AG08396 (cell line): ENCODE results near the gene ANKH.

Experiments used
- DNase-seq: peaks from one replicate; pipeline ENCODE4 v3.0.0; 2012; ENCODE audit warnings: low spot score, mixed read lengths

ANKH gene

GRCh38 chr5:14685757-14686156, 185.8 kb downstream of the ANKH start:
- DNase-seq = peak; percentile 56

- DNase-seq = no peak
Measured at GRCh38 chr5:14684757-14685156, 186.8 kb downstream of the ANKH start.

GRCh38 chr5:14683906-14684455, 187.6 kb downstream of the ANKH start:
- DNase-seq = no peak

GRCh38 chr5:14681236-14681752, 190.3 kb downstream of the ANKH start:
- no peak for DNase-seq

- no peak for DNase-seq
Measured at GRCh38 chr5:14679595-14679994, 192.0 kb downstream of the ANKH start.

GRCh38 chr5:14678773-14679334, 192.7 kb downstream of the ANKH start:
- DNase-seq = no peak

GRCh38 chr5:14676320-14676719, 195.3 kb downstream of the ANKH start:
- peak; percentile 49 for DNase-seq

- no peak for DNase-seq
Measured at GRCh38 chr5:14675865-14676300, 195.7 kb downstream of the ANKH start.

GRCh38 chr5:14674983-14675854, 196.4 kb downstream of the ANKH start:
- no peak for DNase-seq

- DNase-seq = no peak
Measured at GRCh38 chr5:14673443-14673842, 198.1 kb downstream of the ANKH start.

- peak; percentile 25 for DNase-seq
Measured at GRCh38 chr5:14672484-14673394, 198.8 kb downstream of the ANKH start.

- no peak for DNase-seq
Measured at GRCh38 chr5:14672082-14672481, 199.5 kb downstream of the ANKH start.

GRCh38 chr5:14671414-14671813, 200.2 kb downstream of the ANKH start:
- DNase-seq = peak; percentile 24

GRCh38 chr5:14669975-14670374, 201.6 kb downstream of the ANKH start:
- no peak for DNase-seq

- DNase-seq = no peak
Measured at GRCh38 chr5:14669415-14669814, 202.2 kb downstream of the ANKH start.

GRCh38 chr5:14668181-14668591, 203.4 kb downstream of the ANKH start:
- DNase-seq = no peak

- no peak for DNase-seq
Measured at GRCh38 chr5:14667770-14668169, 203.8 kb downstream of the ANKH start.

GRCh38 chr5:14667290-14667689, 204.3 kb downstream of the ANKH start:
- DNase-seq = no peak

- DNase-seq = no peak
Measured at GRCh38 chr5:14666357-14666756, 205.2 kb downstream of the ANKH start.

- DNase-seq = peak; percentile 26
Measured at GRCh38 chr5:14665949-14666348, 205.6 kb downstream of the ANKH start.

GRCh38 chr5:14665101-14665822, 206.3 kb downstream of the ANKH start:
- peak; percentile 33 for DNase-seq
